ENCODE results near the gene ZFP28.

DNA sequence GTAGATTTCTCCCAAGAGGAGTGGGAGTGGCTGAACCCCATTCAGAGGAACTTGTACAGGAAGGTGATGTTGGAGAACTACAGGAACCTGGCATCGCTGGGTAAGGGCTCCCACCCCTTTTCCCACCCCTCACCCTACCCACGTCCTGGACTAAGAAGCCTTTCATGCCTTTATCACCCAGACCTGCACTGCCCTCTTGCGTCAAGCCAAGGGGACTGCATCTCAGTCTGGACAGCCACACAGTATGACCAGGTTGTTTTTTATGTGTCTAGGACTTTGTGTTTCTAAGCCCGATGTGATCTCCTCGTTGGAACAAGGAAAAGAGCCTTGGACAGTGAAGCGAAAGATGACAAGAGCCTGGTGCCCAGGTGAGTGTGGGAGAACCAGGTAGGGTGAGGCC lies 8.8 kb downstream of the ZFP28 start:
- TF ChIP-seq POLR2A (IDR thresholded peaks at IDR 0.05; ENCODE audit: low read depth) = no peak
- TF ChIP-seq, protein P1, sequence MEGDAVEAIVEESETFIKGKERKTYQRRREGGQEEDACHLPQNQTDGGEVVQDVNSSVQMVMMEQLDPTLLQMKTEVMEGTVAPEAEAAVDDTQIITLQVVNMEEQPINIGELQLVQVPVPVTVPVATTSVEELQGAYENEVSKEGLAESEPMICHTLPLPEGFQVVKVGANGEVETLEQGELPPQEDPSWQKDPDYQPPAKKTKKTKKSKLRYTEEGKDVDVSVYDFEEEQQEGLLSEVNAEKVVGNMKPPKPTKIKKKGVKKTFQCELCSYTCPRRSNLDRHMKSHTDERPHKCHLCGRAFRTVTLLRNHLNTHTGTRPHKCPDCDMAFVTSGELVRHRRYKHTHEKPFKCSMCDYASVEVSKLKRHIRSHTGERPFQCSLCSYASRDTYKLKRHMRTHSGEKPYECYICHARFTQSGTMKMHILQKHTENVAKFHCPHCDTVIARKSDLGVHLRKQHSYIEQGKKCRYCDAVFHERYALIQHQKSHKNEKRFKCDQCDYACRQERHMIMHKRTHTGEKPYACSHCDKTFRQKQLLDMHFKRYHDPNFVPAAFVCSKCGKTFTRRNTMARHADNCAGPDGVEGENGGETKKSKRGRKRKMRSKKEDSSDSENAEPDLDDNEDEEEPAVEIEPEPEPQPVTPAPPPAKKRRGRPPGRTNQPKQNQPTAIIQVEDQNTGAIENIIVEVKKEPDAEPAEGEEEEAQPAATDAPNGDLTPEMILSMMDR (IDR thresholded peaks at IDR 0.05) = no peak

Measured in esophagus muscularis mucosa (tissue), 3 donors.